ENCODE data around the gene TUBGCP2.

DNA sequence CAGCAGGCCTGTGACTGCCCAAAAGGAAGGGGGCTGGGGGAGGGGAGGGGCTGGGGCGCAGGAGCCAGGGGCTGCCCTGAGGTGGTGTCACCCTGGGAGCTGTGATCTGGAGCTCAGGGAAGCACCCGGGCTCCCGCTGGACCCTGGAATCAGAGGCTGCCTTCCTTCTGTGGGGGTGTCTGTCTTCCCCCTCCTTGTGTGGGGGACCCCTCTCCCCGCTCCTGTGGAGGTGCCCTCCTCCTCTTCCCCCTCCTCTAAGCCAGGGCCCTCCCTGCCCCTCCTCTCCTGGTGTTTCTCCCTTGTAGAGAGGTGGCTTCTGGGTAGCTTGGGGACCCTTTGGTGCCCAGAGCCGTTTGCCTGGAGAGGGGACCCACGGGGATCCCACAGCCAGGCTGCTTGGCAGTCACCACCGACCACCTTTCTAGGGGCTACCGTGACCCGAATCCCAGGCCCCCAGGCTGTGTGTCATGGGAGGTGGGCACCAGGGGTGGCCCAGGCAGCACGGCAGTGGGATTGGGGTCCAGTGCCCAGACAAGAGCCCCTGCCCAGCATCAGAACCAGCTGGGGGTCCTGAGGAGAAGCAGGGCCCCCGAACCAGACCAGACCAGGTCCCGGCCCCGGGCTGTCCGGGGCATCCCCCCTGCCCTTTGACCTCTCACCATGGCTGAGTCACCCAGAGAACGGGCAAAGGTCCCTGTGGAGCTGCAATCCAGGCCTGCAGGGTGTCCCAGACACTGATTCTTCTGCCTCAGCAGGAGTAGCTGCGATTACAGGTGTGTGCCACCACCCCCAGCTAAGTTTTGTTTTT is 39.2 kb upstream of the TUBGCP2 start:
- TF ChIP-seq, protein P1, sequence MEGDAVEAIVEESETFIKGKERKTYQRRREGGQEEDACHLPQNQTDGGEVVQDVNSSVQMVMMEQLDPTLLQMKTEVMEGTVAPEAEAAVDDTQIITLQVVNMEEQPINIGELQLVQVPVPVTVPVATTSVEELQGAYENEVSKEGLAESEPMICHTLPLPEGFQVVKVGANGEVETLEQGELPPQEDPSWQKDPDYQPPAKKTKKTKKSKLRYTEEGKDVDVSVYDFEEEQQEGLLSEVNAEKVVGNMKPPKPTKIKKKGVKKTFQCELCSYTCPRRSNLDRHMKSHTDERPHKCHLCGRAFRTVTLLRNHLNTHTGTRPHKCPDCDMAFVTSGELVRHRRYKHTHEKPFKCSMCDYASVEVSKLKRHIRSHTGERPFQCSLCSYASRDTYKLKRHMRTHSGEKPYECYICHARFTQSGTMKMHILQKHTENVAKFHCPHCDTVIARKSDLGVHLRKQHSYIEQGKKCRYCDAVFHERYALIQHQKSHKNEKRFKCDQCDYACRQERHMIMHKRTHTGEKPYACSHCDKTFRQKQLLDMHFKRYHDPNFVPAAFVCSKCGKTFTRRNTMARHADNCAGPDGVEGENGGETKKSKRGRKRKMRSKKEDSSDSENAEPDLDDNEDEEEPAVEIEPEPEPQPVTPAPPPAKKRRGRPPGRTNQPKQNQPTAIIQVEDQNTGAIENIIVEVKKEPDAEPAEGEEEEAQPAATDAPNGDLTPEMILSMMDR (IDR thresholded peaks at IDR 0.05): no peak
- TF ChIP-seq, protein P2, sequence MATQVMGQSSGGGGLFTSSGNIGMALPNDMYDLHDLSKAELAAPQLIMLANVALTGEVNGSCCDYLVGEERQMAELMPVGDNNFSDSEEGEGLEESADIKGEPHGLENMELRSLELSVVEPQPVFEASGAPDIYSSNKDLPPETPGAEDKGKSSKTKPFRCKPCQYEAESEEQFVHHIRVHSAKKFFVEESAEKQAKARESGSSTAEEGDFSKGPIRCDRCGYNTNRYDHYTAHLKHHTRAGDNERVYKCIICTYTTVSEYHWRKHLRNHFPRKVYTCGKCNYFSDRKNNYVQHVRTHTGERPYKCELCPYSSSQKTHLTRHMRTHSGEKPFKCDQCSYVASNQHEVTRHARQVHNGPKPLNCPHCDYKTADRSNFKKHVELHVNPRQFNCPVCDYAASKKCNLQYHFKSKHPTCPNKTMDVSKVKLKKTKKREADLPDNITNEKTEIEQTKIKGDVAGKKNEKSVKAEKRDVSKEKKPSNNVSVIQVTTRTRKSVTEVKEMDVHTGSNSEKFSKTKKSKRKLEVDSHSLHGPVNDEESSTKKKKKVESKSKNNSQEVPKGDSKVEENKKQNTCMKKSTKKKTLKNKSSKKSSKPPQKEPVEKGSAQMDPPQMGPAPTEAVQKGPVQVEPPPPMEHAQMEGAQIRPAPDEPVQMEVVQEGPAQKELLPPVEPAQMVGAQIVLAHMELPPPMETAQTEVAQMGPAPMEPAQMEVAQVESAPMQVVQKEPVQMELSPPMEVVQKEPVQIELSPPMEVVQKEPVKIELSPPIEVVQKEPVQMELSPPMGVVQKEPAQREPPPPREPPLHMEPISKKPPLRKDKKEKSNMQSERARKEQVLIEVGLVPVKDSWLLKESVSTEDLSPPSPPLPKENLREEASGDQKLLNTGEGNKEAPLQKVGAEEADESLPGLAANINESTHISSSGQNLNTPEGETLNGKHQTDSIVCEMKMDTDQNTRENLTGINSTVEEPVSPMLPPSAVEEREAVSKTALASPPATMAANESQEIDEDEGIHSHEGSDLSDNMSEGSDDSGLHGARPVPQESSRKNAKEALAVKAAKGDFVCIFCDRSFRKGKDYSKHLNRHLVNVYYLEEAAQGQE (IDR thresholded peaks at IDR 0.05; ENCODE audit: insufficient read depth in 1 of 2, low read depth in 2 of 2, low read length in 1 of 2): no peak
